ENCODE results near the gene CCL26.

DNA sequence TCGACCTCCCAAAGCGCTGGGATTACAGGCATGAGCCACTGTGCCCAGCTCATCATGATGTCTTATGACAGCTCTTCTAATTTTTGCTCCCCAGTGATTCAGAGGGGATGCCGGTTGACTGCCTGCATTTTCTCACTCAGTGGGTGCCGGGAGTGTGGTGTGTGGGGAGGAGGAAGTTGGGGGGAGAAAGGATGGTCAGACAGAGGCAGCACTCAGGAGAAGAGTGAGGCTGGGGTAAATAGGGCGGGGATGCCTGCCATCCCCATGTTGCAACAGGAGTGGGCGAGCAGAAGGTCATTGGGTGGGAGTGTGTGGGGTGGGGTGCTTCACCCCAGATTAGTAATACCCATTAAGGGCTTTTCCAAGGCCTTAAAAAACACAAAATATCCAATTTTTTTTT lies 45.1 kb upstream of the CCL26 start:
- TF ChIP-seq POLR2A (IDR thresholded peaks at IDR 0.05; ENCODE audit: low read length) (no peak), GATA1 (IDR thresholded peaks at IDR 0.05; ENCODE audit: low read depth, low read length) (no peak)

All from erythroblast (primary cell).